Mucosa of descending colon (tissue), 3 donors: ENCODE measurements around the gene IFT122. TPM values are rescaled to one million over a fixed set of nuclear protein-coding genes. Genes with fewer than 3 reads are reported as not detected.

ENCODE experiments used
- ATAC-seq: fragments of 200-7000 bp; cut with Tn5 transposase; one replicate; pipeline ENCODE4 v1.9.1; 2020; ENCODE audit warnings: mild to moderate bottlenecking, moderate library complexity
- DNase-seq, 3 donors: peaks; one replicate each; pipeline ENCODE4 v3.0.0-alpha.2; 2020
- H3K36me3 ChIP-seq: fragments of 200-600 bp; one replicate; pipeline ENCODE4 v1.8.0; 2021; ENCODE audit warnings: low read depth, mild to moderate bottlenecking
- H3K4me1 ChIP-seq: fragments of 200-600 bp; one replicate; pipeline ENCODE4 v1.8.0; 2021; ENCODE audit warnings: low read depth, mild to moderate bottlenecking
- H3K4me3 ChIP-seq: fragments of 200-600 bp; one replicate; pipeline ENCODE4 v1.8.0; 2021; ENCODE audit warnings: mild to moderate bottlenecking
- H3K9me3 ChIP-seq: fragments of 200-600 bp; one replicate; pipeline ENCODE4 v1.8.0; 2021; ENCODE audit warnings: mild to moderate bottlenecking
- CTCF ChIP-seq: fragments of 200-600 bp; IDR thresholded peaks from one replicate; pipeline ENCODE4 v1.8.0; 2022; ENCODE audit warnings: antibody characterized with exemption, mild to moderate bottlenecking
- intact Hi-C, 2 donors: fragments of 100-400 bp; cut with DNase I in 1 of 2; cut with micrococcal nuclease in 1 of 2; formaldehyde crosslinking; loops; one replicate each; pipeline versions ENCODE4 v1.11.0 to v1.11.1; 2022; cut with DNase I, micrococcal nuclease
- total RNA-seq, 3 donors: library from RNA; stranded (reverse); fragmentation: NEBNext Ultra II Directional in 2 of 3; extraction: Animal tissue kit (Norgen Biotek cat#: 25700) in 2 of 3; gene quantifications; one replicate each; pipeline versions ENCODE4 v1.2.1 to v1.2.4, GENCODE V29; 2021 to 2023
- donor health status: DM: no; HTN: no; CAD: no; lungs with moderate emphysema.
- donor health status: DM: no; HTN: no; CAD: no.
- donor health status: DM: no; HTN: yes; CAD: no.

The IFT122 gene
- total RNA-seq, 3 donors from 2014 or later, result 24.6 to 35.0 (median 29.6) TPM

GRCh38 chr3:129418041-129418973 lies 21.7 kb upstream of the IFT122 start:
- ATAC-seq (no peak), DNase-seq (no peak)
- TF ChIP-seq CTCF, result no peak
- Histone ChIP-seq H3K4me1 (no peaks in the 10 kb centered on the region), H3K4me3 (no peak overlapping the region), H3K9me3 (no peaks in the 10 kb centered on the region), H3K36me3 (no peaks in the 10 kb centered on the region)
- intact Hi-C loops, result no loop called here

- no peak for DNase-seq
- intact Hi-C loops, result no loop called here
- no peaks in the 10 kb centered on the region for H3K9me3 ChIP-seq
- no peak for TF ChIP-seq CTCF
- no peak for ATAC-seq
- no peaks in the 10 kb centered on the region for H3K36me3 ChIP-seq
- no peak overlapping the region for H3K4me3 ChIP-seq
- no peaks in the 10 kb centered on the region for H3K4me1 ChIP-seq
Measured at GRCh38 chr3:129419476-129419875, 20.5 kb upstream of the IFT122 start.

DNA sequence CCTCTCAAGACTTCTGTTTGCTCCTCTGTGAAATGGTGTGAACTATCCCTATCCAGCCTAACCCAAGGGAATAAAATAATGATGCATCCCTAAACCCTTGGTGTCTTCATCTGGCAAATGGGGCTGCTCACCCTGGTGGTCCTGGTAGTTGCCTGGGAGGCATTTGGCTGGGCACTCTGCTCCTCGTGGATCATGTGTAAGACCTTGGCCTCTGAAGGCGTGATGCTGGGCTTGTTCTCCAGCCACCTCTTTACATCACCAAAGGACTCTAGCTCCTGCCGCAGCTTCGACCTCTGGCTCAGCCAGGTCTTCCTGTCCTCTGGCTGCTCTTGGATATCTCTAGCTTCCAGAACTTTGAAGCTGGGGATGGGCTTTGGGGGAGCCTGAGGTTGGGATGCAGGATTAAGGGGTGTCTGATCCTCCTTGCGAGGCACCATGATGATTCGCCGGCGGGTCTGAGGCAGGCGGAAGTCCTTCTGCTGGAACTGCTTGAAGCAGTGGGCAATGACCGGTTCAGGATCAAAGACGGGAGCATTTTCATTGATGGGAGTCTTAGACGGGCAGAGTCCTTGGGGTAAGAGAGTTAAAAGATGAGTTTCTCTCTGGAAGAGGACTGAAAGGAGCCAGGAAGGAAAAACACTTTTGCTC lies 18.7 kb upstream of the IFT122 start:
- Histone ChIP-seq H3K4me3 (no peak overlapping the region), H3K36me3 (no peaks in the 10 kb centered on the region), H3K4me1 (no peaks in the 10 kb centered on the region), H3K9me3 (no peaks in the 10 kb centered on the region)
- no peak for DNase-seq
- no peak for ATAC-seq
- intact Hi-C loops, result no loop called here
- no peak for TF ChIP-seq CTCF

GRCh38 chr3:129421988-129422745 lies 17.9 kb upstream of the IFT122 start:
- no peaks in the 10 kb centered on the region for H3K36me3 ChIP-seq
- no peak for ATAC-seq
- TF ChIP-seq CTCF, result no peak
- no peak for DNase-seq
- intact Hi-C loops, result no loop called here
- no peaks in the 10 kb centered on the region for H3K9me3 ChIP-seq
- H3K4me1 ChIP-seq, result no peaks in the 10 kb centered on the region
- no peak overlapping the region for H3K4me3 ChIP-seq

- intact Hi-C loops, result no loop called here
- H3K9me3 ChIP-seq, result no peaks in the 10 kb centered on the region
- peaks cover 2% of the 10 kb centered on the region for H3K4me1 ChIP-seq
- no peak for TF ChIP-seq CTCF
- H3K36me3 ChIP-seq, result no peaks in the 10 kb centered on the region
- ATAC-seq (no peak), DNase-seq (no peak)
- H3K4me3 ChIP-seq, result no peak overlapping the region
Measured at GRCh38 chr3:129422897-129423296, 17.1 kb upstream of the IFT122 start.
